GM12878 (cell line): ENCODE results near the gene EFCAB11. TPM values are rescaled to one million over a fixed set of nuclear protein-coding genes. Genes with fewer than 3 reads are reported as not detected.

Source experiments
- ATAC-seq: fragments of 200-7000 bp; cut with Tn5 transposase; 3 replicates; pipeline ENCODE4 v1.9.1; 2020; ENCODE audit warnings: mild to moderate bottlenecking, moderate library complexity
- BruUV-seq: library from RNA; stranded (reverse); fragments of 400-500 nt; replicated peaks from 2 replicates; lab custom pipeline; 2021; lab: Mats Ljungman, UMichigan
- CTCF ChIA-PET: fragments of 300-600 bp; sonication (Branson Sonifier 250); formaldehyde crosslinking; extraction: SDS; loops from one replicate; lab custom pipeline; 2021; ENCODE audit warnings: inconsistent platforms; lab: Yijun Ruan, JAX
- POLR2A ChIA-PET: fragments of 350-600 bp; formaldehyde crosslinking; extraction: SDS; loops from one replicate; lab custom pipeline; 2021; ENCODE audit warnings: inconsistent platforms; lab: Charles Lee
- RAD21 ChIA-PET: fragments of 300-600 bp; sonication (Branson Sonifier 250); formaldehyde crosslinking; loops from one replicate; lab custom pipeline; 2023; ENCODE audit warnings: antibody characterized with exemption; ENCODE audit not compliant: unreplicated experiment; lab: Charles Lee
- SMC1A ChIA-PET: fragments of 300-600 bp; sonication (Branson Sonifier 250); formaldehyde crosslinking; loops from one replicate; lab custom pipeline; 2023; ENCODE audit not compliant: unreplicated experiment, uncharacterized antibody; lab: Charles Lee
- DNase-seq: peaks from one replicate; pipeline ENCODE4 v3.0.0-alpha.2; 2011; ENCODE audit warnings: low read depth, low spot score
- FAIRE-seq: peaks from 3 replicates; lab custom pipeline; 2011; peaks lifted over from hg19 to GRCh38; lab: Jason Lieb, UNC
- H2AFZ ChIP-seq: 2 replicates; pipeline ENCODE4 v1.6.0; 2011; ENCODE audit warnings: low read depth, low read length, control low read depth; ENCODE audit not compliant: control insufficient read depth
- H3K27ac ChIP-seq: 2 replicates; pipeline ENCODE4 v1.5.1; 2011; ENCODE audit warnings: control low read depth; ENCODE audit not compliant: control insufficient read depth, insufficient read depth
- H3K27me3 ChIP-seq, 2 experiments: replicated peaks in 1 of 2; 2 replicates each; pipeline versions ENCODE4 v1.6.0 to v1.6.1; 2011; ENCODE audit warnings: low read length in 1 of 2; ENCODE audit not compliant: control insufficient read depth in 2 of 2, insufficient read depth in 2 of 2
- H3K36me3 ChIP-seq, 2 experiments: 2 replicates each; pipeline ENCODE4 v1.5.1; 2011; ENCODE audit warnings: low read length in 1 of 2; ENCODE audit not compliant: control insufficient read depth in 2 of 2, insufficient read depth in 2 of 2
- H3K4me1 ChIP-seq: 2 replicates; pipeline ENCODE4 v1.6.1; 2011; ENCODE audit warnings: mild to moderate bottlenecking, low read length, moderate library complexity, mixed read lengths; ENCODE audit not compliant: control insufficient read depth, insufficient read depth
- H3K4me2 ChIP-seq: 2 replicates; pipeline ENCODE4 v1.6.0; 2011; ENCODE audit warnings: control low read depth; ENCODE audit not compliant: control insufficient read depth, insufficient read depth
- H3K4me3 ChIP-seq: fragments of 200-600 bp; sonication (generic); 2 replicates; pipeline ENCODE4 v1.5.1; 2016
- H3K79me2 ChIP-seq: 2 replicates; pipeline ENCODE4 v1.6.0; 2011; ENCODE audit warnings: low read length; ENCODE audit not compliant: control insufficient read depth, insufficient read depth
- H3K9ac ChIP-seq: 2 replicates; pipeline ENCODE4 v1.8.0; 2011; ENCODE audit warnings: low read length, control low read depth, mixed read lengths; ENCODE audit not compliant: control insufficient read depth, insufficient read depth
- H3K9me3 ChIP-seq: replicated peaks from 3 replicates; pipeline ENCODE4 v1.5.1; 2011; ENCODE audit warnings: mild to moderate bottlenecking, low read length; ENCODE audit not compliant: control insufficient read depth, insufficient read depth
- H4K20me1 ChIP-seq: 2 replicates; pipeline ENCODE4 v1.6.0; 2011; ENCODE audit not compliant: control insufficient read depth, insufficient read depth
- ATF3 ChIP-seq: IDR thresholded peaks from 2 replicates; pipeline ENCODE4 v1.6.1; 2011; ENCODE audit warnings: low read depth, mild to moderate bottlenecking, low read length, moderate library complexity, borderline replicate concordance; ENCODE audit errors: extremely low read depth
- BACH1 ChIP-seq: fragments of 450-650 bp; IDR thresholded peaks from 2 replicates; pipeline ENCODE4 v1.6.1; 2017; ENCODE audit warnings: mild to moderate bottlenecking, borderline replicate concordance
- BCL11A ChIP-seq: IDR thresholded peaks from 2 replicates; pipeline ENCODE4 v1.6.1; 2011; ENCODE audit warnings: low read depth, low read length
- BRCA1 ChIP-seq: IDR thresholded peaks from 2 replicates; pipeline ENCODE4 v1.6.1; 2011; ENCODE audit warnings: low read depth, low read length, improper control_type of control experiment
- CEBPB ChIP-seq, 2 experiments: fragments of 150-350 bp in 1 of 2; IDR thresholded peaks; 2 replicates each; pipeline ENCODE4 v1.6.1; 2012 to 2014; ENCODE audit warnings: low read depth in 2 of 2, low read length in 2 of 2, borderline replicate concordance in 1 of 2, inconsistent platforms in 1 of 2
- ELK1 ChIP-seq: IDR thresholded peaks from 2 replicates; pipeline ENCODE4 v1.6.1; 2012; ENCODE audit warnings: low read depth, low read length, improper control_type of control experiment
- HSF1 ChIP-seq: fragments of 150-350 bp; IDR thresholded peaks from 2 replicates; pipeline ENCODE4 v1.6.1; 2014; ENCODE audit warnings: mild to moderate bottlenecking, low read depth, low read length
- KLF5 ChIP-seq: fragments of 450-650 bp; IDR thresholded peaks from 2 replicates; pipeline ENCODE4 v1.6.1; 2014; ENCODE audit warnings: mild to moderate bottlenecking; ENCODE audit not compliant: partially characterized antibody
- MEF2A ChIP-seq: IDR thresholded peaks from 2 replicates; pipeline ENCODE4 v1.6.1; 2011; ENCODE audit warnings: low read depth, mild to moderate bottlenecking, low read length, moderate library complexity; ENCODE audit not compliant: insufficient read depth
- MTA3 ChIP-seq: IDR thresholded peaks from 2 replicates; pipeline ENCODE4 v1.6.1; 2012; ENCODE audit warnings: low read length, inconsistent platforms, borderline replicate concordance
- MYB ChIP-seq: fragments of 150-350 bp; IDR thresholded peaks from 2 replicates; pipeline ENCODE4 v1.6.1; 2014; ENCODE audit warnings: mild to moderate bottlenecking, low read depth, low read length, borderline replicate concordance
- MYC ChIP-seq: IDR thresholded peaks from 2 replicates; pipeline ENCODE4 v1.6.1; 2011; ENCODE audit warnings: mild to moderate bottlenecking, low read length, moderate library complexity, inconsistent platforms; ENCODE audit not compliant: insufficient read depth, insufficient replicate concordance, insufficient read length, severe bottlenecking
- PAX5 ChIP-seq: IDR thresholded peaks from 2 replicates; pipeline ENCODE4 v1.6.1; 2011; ENCODE audit warnings: low read depth, low read length, borderline replicate concordance
- POU2F2 ChIP-seq: IDR thresholded peaks from 3 replicates; pipeline ENCODE4 v1.6.1; 2011; ENCODE audit warnings: low read depth, mild to moderate bottlenecking, low read length, borderline replicate concordance
- RUNX3 ChIP-seq: IDR thresholded peaks from 2 replicates; pipeline ENCODE4 v1.6.1; 2012; ENCODE audit warnings: low read length, inconsistent platforms
- SMAD5 ChIP-seq: IDR thresholded peaks from 2 replicates; pipeline ENCODE4 v1.6.1; 2016; ENCODE audit warnings: antibody characterized with exemption, low read depth
- SREBF2 ChIP-seq: IDR thresholded peaks from 2 replicates; pipeline ENCODE4 v1.6.1; 2012; ENCODE audit warnings: mild to moderate bottlenecking, low read length
- USF1 ChIP-seq: IDR thresholded peaks from 2 replicates; pipeline ENCODE4 v1.6.1; 2011; ENCODE audit warnings: borderline replicate concordance, low read depth, mild to moderate bottlenecking, moderate library complexity, mixed read lengths, low read length; ENCODE audit not compliant: insufficient read depth; ENCODE audit errors: extremely low read length
- ZNF207 ChIP-seq: fragments of 450-650 bp; IDR thresholded peaks from 2 replicates; pipeline ENCODE4 v1.6.1; 2014; ENCODE audit warnings: antibody characterized with exemption, mild to moderate bottlenecking, borderline replicate concordance
- WGBS: methylation state at CpG from one replicate; pipeline ENCODE4 v1.1.6; 2016; ENCODE audit warnings: low lambda C conversion rate; ENCODE audit not compliant: insufficient replicate concordance, insufficient coverage; ENCODE audit errors: missing lambda C conversion rate; 5-methylcytosine and 5-hydroxymethylcytosine counted together
- in situ Hi-C: fragments of 300-500 bp; cut with MboI; formaldehyde crosslinking; loops from 9 replicates; pipeline ENCODE4 v1.14.3; 2018; ENCODE audit warnings: mixed read lengths
- intact Hi-C: fragments of 100-400 bp; cut with micrococcal nuclease; formaldehyde crosslinking; loops from one replicate; pipeline ENCODE4 v1.14.2; 2022; ENCODE audit not compliant: unreplicated experiment
- polyA plus RNA-seq, 11 experiments: library from polyadenylated mRNA; depleted of rRNA in 4 of 11; unstranded in 6 of 11; stranded (reverse) in 5 of 11; fragments of >200 nt; fragmentation: Nextera tagmentation in 4 of 11; fragmentation: Illumina TruSeq in 1 of 11; extraction: Ambion mirVana in 4 of 11; extraction: Trizol in 1 of 11; gene quantifications; 1 replicate in 1 of 11; 2 replicates in 10 of 11; pipeline versions ENCODE4 v1.2.1 to v1.2.3, GENCODE V29; 2011 to 2016; ENCODE audit warnings: inconsistent platforms in 2 of 11, missing spikeins in 2 of 11, low read depth in 1 of 11
- total RNA-seq, 4 experiments: library from RNA; depleted of rRNA in 3 of 4; stranded (reverse); fragments of >200 nt in 3 of 4; fragmentation: Illumina TruSeq in 1 of 4; extraction: Trizol in 1 of 4; gene quantifications; 2 replicates each; pipeline versions ENCODE4 v1.2.1 to v1.2.3, GENCODE V29; 2013 to 2021

Gene EFCAB11
- total and polyA plus RNA-seq, 10 of the 15 experiments (the other 5 are each of a cell fraction or from before 2014, with no cell fraction given), result 8.6 to 37.4 (median 18.0) TPM

- Histone ChIP-seq H4K20me1 (no peaks in the 10 kb centered on the region; the same call in 1 of the 2 replicates), H3K4me2 (no peak overlapping the region), H3K9me3 (peaks cover 7% of the 10 kb centered on the region; the same call in 1 of the 3 replicates), H3K27ac (no peak overlapping the region), H2AFZ (no peak overlapping the region), H3K36me3 (peaks cover 6 to 23% of the 10 kb centered on the region in 2 experiments), H3K9ac (no peak overlapping the region), H3K27me3 (no peaks in the 10 kb centered on the region), H3K79me2 (peaks cover 36% of the 10 kb centered on the region), H3K4me1 (peaks cover 9% of the 10 kb centered on the region), H3K4me3 (no peak overlapping the region)
- intact Hi-C loops (loop anchor here (10.0 kb wide), 1 partner anchor 1964 kb away; the partner anchor contains the start of gene GALC), in situ Hi-C loops (no loop called here)
- DNase-seq (no peak), ATAC-seq (no peak), FAIRE-seq (no peak)
- ChIA-PET RAD21 (interaction anchor here (1.0 kb wide), 1 partner anchor 14 kb away, joined by 4 read pairs; no protein-coding TSS in a partner anchor), CTCF (interaction anchor here (7.9 kb wide), 1 partner anchor 13 kb away, joined by 65 read pairs; no protein-coding TSS in a partner anchor), POLR2A (interaction anchor here (0.9 kb wide), 1 partner anchor 15 kb away, joined by 3 read pairs; no protein-coding TSS in a partner anchor), SMC1A (interaction anchor here (1.0 to 1.1 kb wide), 2 partner anchors 19 to 48 kb away, joined by 3 to 4 read pairs; no protein-coding TSS in a partner anchor)
- TF ChIP-seq MTA3 (no peak), KLF5 (no peak), ATF3 (no peak), ELK1 (no peak), MYC (no peak), BCL11A (no peak), SREBF2 (no peak), PAX5 (no peak), MYB (no peak), BRCA1 (no peak), POU2F2 (no peak), USF1 (no peak), CEBPB (IDR thresholded peaks at IDR 0.05; ENCODE audit: borderline replicate concordance in 1 of 2, low read depth in 2 of 2, low read length in 2 of 2) (no peak), RUNX3 (no peak), BACH1 (no peak), ZNF207 (no peak), MEF2A (no peak), HSF1 (no peak), SMAD5 (no peak)
- WGBS, result 92% methylated on average over 1 of the region's 1 CpG
- BruUV-seq, result no TSS peak
Observed at GRCh38 chr14:89958966-89959365, 4.4 kb upstream of the EFCAB11 start.
